ENCODE measurements around the gene NXPH1.

NXPH1 gene

DNA sequence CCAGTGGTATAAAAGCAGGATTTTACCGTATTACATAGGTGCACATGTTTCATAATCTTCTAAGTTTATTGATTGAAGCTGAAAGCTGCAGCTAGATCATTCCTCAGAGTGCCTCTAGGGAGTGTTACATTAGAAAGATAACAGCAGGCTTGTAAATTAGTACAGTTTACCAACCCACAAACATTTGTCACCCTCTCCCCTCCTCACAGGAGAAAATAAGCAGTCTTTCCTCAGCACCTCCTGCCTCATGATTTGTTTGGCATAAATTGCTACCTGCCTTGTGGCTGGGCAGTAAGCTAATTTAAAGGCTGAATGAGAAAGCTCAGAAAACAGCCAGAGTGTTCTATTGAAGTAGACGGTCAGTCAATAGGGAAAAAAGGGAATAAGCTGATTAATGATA is 74.2 kb downstream of the NXPH1 start:
- no peak for DNase-seq (ENCODE audit: low spot score)

- DNase-seq (ENCODE audit: low spot score): no peak
Measured at GRCh38 chr7:8509621-8510020, 76.2 kb downstream of the NXPH1 start.

GRCh38 chr7:8511855-8512254 is 78.4 kb downstream of the NXPH1 start:
- no peak for DNase-seq (ENCODE audit: low spot score)

GRCh38 chr7:8514781-8515519 is 81.5 kb downstream of the NXPH1 start:
- DNase-seq (ENCODE audit: low spot score): no peak

DNA sequence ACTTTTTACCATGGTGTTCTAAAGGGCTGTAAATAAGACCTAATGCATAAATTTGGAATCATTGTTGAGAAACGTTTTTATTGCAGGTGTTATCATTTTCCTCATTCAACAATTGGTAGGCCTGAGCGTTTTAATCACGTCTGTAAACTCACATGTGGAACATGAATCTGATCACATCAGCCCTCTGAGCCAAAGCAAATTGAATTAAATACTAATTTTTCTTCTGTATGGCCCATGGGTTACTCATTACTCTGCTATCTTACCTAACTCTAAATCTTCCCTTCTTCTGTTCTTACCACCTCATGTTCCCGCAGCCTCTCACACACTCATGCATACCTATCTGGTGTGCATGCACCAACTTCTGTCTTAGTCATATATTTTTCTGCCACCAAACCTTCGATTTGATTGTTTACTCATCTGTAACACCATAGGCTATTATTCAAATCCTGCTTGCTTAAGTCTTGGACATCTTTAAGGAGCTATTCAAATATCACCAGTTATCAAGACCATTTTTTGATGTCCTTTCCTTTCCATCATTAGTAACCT is 82.3 kb downstream of the NXPH1 start:
- DNase-seq (ENCODE audit: low spot score): no peak

DNA sequence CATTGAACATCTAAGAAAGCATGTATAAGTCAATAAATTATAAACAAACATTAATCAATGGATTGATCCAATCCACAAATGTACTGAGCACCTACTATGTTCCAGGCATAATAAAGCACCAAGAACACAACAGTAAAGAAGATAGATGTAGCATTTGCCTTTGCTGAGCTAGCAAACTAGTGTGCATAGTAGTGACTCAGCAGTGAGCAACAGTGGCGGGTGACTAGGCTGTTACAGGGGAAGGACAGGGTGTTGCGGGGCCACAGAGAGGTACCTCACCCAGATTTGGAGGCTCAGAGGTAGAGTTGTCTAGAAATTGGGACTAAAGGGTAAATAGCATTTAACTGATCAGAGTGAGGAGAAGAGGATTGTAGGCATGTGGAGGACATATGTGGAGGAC is 83.6 kb downstream of the NXPH1 start:
- DNase-seq (ENCODE audit: low spot score): no peak

DNA sequence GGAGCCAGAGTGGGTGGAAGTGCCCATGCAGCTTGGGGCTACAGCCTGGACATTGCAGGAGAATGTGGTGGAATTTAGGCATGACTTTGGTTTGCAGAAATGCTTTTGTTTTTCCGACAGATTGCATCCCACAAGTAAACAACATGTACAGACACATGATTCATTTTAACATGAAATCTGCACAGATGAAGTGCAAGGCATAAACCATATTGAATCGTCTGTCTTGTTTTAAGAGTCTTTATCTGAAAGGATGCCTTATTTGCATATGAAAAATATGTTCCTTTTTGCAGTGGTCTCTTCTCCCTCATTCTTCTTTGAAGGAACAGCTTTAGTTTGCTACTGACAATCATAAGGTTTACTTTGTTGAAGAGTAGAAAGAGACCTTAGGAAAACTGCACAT is 94.9 kb downstream of the NXPH1 start:
- no peak for DNase-seq (ENCODE audit: low spot score)

GRCh38 chr7:8531991-8532515 is 98.6 kb downstream of the NXPH1 start:
- no peak for DNase-seq (ENCODE audit: low spot score)

- DNase-seq (ENCODE audit: low spot score): no peak
Measured at GRCh38 chr7:8536431-8536830, 103.0 kb downstream of the NXPH1 start.

DNA sequence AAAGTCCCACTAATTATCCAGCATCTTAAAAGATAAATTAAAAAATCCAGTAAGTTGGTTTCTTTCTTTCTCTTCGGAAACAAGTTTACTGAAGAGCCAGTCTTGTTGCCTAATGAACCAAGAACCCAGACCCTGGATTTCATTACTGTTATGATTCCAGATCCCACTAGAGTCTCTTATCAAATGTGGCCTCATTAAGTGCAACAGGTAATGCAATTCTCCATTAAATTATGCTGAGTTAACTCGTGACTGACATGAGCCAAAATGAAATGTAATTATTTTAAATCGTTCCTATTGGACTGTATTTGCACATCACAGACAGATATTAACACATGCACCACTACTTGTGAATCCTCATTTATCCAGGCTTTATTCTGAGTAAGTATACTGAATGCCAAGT is 115.6 kb downstream of the NXPH1 start:
- no peak for DNase-seq (ENCODE audit: low spot score)

DNA sequence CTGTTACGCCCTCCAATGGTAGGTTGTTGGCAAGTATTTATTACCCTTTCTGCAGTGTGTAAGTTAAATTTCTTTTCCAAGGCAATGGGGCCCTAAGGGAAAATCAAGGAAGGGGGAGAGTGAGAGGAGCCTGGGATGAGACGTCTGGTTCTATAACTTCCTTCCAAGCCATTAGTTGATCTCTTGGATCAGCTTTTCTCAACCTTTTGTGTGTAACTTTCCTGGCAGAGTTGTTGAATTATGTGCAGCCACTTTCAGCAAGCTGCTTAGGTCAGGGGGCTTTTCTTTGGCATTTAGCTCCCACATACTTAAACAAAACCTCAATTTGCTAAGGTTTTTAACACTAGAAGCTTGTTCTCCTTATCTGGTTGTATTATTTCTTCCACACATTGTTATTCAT is 127.1 kb downstream of the NXPH1 start:
- no peak for DNase-seq (ENCODE audit: low spot score)

DNA sequence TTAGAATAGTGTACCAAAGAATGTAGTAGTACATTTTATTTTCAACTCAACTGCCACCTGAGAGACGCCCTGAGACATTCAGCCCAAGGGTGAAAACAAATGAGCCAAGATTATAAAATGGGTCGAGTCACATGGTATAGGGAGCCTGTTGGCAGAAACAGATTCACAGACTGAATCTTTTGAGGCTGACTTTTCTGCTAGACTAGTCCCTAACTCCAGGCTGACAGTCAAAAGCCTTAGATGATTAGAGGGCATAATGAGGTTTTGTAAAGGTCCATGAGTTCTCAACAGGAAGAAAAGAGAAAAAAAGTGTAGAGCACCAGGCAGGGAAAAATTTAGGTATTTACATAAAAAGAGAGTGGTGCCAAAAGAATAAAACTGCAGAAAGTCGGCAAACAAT is 128.0 kb downstream of the NXPH1 start:
- DNase-seq (ENCODE audit: low spot score): no peak

DNA sequence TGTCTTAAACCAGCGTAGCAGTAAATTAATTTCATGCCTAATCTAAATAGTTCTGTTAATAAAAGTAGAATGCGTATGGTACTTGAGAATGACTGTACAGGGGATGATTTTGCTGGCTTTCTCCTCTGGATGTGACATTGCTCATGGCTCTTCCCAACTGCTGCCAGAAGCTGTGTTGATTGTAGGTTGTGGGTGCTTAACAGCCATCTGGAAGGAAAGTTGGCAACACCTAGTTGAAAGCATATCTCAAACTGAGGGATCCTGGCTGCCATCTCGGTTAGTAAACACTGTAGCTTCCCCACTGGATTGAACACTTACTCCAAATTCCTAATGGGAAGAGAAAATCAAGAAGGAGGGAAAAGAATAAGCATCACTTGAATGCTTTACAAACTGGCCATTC is 130.9 kb downstream of the NXPH1 start:
- no peak for DNase-seq (ENCODE audit: low spot score)

- DNase-seq (ENCODE audit: low spot score): no peak
Measured at GRCh38 chr7:8566016-8566415, 132.6 kb downstream of the NXPH1 start.

DNA sequence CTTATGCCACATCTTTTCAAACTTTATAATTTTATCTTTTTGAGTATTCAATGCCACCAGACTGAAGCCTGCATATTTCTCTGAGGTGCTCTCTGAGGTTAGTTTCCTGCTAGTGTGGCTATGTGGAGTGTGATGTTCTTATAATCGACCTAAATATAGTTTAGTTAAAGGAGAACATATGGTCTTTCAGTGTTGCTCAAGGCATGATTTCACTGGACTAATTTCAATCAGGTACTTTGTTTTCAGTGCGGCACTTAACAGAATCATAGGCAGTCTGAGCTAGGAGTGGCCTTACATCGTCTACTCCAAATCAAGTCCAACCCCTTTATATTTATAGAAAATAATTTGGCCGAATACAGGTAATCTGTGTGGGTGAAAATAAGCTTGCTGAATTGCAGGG is 134.2 kb downstream of the NXPH1 start:
- DNase-seq (ENCODE audit: low spot score): no peak

- no peak for DNase-seq (ENCODE audit: low spot score)
Measured at GRCh38 chr7:8579661-8580194, 146.3 kb downstream of the NXPH1 start.

DNA sequence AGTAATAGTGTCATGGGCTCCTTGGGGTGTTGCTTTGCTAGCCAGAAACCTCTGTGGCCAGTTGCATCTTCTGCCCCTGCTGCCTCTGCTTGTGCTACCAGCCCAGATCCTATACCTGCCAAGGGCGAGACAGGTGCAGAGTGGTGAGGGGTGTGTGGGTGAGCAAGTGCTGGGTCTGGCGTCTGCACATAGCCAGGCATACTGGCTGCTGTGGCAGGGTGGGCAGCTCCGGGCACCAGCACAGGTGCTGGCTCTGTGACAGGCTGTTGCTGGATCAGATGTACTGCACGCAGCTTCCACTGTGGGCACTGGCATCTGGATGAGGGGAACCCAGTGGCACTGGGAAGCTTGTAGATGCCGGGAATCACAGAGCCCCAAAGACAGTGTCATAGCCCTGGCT is 148.4 kb downstream of the NXPH1 start:
- DNase-seq (ENCODE audit: low spot score): no peak

DNA sequence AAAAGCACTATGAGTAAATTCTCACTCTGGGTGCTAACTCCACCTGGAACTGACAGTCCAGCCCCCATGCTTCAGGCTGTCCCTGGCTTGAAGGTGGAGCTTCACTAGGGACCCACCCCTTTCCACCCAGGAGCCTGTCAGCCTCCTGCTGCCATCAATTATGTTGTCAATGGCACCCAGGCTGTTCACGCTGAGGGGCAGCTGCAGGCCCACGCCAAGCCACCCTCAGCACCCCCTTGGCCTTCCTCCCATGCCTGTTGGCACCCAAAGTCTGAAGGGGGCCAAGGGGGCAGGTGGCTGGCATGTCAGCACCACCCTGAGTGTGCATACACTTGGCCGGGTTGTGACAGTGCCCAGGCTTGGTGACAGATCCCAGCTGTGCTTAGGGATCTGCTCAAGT is 149.3 kb downstream of the NXPH1 start:
- no peak for DNase-seq (ENCODE audit: low spot score)

DNA sequence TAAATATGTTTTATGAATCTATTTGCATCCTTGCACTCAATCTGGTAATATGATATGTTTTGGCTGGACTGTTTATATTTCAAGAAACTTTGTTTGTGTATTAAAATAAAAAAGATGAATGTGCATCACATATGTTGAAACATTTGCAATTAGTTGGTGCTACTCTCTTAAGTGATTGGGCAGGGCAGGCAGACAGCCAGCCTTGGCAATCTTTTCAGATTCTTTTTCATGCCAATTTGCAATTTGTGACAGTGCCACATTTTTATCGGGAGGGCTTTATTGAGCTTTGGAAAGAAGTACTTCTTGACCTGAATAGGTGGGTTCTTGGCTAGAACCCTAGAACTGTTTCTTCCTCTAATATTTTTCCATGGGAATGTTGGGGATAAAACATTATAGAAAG is 152.2 kb downstream of the NXPH1 start:
- DNase-seq (ENCODE audit: low spot score): no peak

DNA sequence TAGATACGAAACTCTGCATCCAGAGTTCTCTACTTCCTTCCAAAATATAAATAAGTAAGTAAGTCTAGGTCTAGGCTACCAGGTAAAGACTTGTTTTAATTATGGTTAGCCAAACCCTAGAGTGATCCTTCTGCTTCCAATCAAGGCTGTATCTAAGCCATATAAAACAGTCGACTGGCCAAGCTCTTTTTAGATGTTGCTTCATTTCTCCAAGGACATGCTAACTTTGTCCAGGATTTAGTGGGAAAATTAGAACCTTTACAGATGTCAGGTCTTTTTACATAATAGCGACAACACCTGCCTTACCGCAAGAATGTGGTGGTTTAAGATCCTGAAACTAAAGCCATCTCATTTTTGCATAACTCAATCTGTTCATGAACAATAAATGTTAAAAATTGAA is 156.8 kb downstream of the NXPH1 start:
- DNase-seq (ENCODE audit: low spot score): no peak

- no peak for DNase-seq (ENCODE audit: low spot score)
Measured at GRCh38 chr7:8590791-8591190, 157.4 kb downstream of the NXPH1 start.

- no peak for DNase-seq (ENCODE audit: low spot score)
Measured at GRCh38 chr7:8591289-8591688, 157.9 kb downstream of the NXPH1 start.

DNA sequence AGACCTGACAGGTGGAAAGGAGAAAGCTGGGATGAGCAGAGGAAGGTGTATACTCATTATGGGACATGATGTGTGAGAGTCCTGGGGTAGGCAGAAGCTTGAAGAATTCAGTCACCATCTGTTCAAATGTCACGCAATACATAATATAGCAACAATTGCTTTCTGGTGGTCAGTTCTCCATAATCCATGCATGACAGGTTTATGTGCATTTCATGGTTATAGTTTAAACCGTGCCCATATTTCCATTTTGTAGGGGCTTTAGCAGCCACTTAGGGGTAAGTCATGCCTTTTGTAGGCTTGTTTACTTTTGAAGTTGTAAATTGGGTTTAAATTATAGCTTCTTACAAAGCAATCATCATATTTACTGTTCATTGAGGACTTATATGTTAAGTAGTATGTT is 158.8 kb downstream of the NXPH1 start:
- no peak for DNase-seq (ENCODE audit: low spot score)

DNA sequence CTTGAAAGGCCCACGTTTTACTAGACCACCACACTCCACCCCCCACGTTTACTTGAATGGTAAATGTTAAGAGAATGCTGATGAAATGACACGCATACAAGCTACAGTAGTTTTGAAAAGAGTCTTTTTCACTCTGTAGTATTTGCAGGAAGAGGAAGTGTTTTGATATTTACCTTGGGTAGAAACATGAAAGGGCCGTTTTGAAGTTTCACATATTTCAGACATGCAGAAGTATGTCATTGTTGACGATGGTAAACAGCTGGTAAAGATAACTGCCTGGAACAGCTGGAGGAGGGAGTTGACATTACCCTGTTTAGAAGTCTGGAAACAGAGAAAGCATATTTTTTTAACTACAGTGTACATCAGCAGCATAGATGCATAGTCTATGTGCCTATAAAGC is 160.7 kb downstream of the NXPH1 start:
- no peak for DNase-seq (ENCODE audit: low spot score)

All from hematopoietic multipotent progenitor cell treated with erythropoietin and hydrocortisone succinate and interleukin-3 and kit ligand, for 17 days (in vitro differentiated cells).